ENCODE results near the gene YIF1B. TPM values are rescaled to one million over a fixed set of nuclear protein-coding genes. Genes with fewer than 3 reads are reported as not detected.
A peak's percentile ranks its signal among the peaks of the same experiment; 100 is the strongest.
"Not testable (repeated sequence)": the region's sequence is repeated elsewhere in the genome, so short reads cannot be mapped to it uniquely, and the experiment has no call there.

YIF1B gene, protein sequence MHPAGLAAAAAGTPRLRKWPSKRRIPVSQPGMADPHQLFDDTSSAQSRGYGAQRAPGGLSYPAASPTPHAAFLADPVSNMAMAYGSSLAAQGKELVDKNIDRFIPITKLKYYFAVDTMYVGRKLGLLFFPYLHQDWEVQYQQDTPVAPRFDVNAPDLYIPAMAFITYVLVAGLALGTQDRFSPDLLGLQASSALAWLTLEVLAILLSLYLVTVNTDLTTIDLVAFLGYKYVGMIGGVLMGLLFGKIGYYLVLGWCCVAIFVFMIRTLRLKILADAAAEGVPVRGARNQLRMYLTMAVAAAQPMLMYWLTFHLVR
- total RNA-seq = 10 to 100 TPM; 23.2 to 28.4 (median 24.1) TPM
- 29.7 TPM for total RNA-seq (2013)

DNA sequence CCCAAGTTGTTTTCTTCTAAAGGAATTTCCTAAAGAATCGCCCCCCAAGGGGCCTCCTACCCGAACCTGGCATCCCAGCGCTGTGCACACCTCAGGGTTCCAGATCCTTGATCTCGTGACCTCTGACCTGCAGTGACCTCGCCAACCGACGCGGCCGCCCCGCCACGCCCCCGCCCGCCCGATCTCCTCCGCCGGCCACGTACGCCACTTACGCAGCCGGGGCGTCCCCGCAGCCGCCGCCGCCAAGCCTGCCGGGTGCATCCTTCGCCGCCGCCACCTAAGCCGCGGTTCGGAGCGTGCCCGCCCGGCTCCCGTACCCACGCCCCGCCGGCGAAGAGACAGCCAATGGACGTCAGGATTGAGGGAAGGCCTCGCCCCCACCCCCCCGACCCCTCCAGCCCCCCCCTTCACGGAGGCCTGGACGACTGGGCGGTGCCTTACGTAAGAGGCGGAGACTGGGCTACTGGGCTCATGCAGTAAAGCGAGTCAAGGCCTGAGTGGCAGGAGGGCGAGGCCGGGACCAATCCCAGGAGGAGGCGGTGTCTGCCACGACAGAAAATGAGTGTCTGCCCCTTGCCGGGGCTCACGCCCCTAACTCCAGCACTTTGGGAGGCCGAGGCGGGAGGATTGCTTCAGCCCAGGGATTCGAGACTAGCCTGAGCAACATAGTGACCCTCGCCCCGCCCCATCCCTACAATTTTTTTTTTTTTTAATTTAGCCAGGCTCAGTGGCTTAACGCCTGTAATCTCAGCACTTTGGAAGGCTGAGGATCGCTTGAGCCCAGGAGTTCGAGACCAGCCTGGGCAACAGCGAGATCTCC lies at the start of gene YIF1B:
Gene YIF1B, minus strand, starts transcription at position 291 of the 820 bp plus-strand sequence. Its CDS starts 30 bp downstream, at position 261.
- H3K4me3 Mint-ChIP-seq = peak within 1 kb of the TSS; percentile 89
- H3K27ac Mint-ChIP-seq = peak within 1 kb of the TSS; percentile 76 to 82
- TF ChIP-seq CTCF (IDR thresholded peaks at IDR 0.05) = no peak
- H3K27ac ChIP-seq (ENCODE audit: low read length) = peak within 1 kb of the TSS; percentile 94
- no peaks in the 10 kb centered on the region for H3K9me3 Mint-ChIP-seq
- H3K36me3 ChIP-seq (ENCODE audit: control insufficient read depth, insufficient read depth, low read length) = no peaks in the 10 kb centered on the region
- peak; percentile 89 to 96 (median 91) for ATAC-seq
- under 1% methylated on average over 62 of the region's 64 CpGs for WGBS (ENCODE audit: insufficient coverage)
- intact Hi-C loops (cut with micrococcal nuclease) = loop anchor here (1.0 to 10.0 kb wide), 4 partner anchors 19 to 1101 kb away; partner anchors contain the start of genes CATSPERG, PSMD8, SIPA1L3 and WDR87
- peak; percentile 95 to 97 for DNase-seq
- no peaks in the 10 kb centered on the region for H3K36me3 Mint-ChIP-seq
- peaks cover 51% of the 10 kb centered on the region for H3K4me1 ChIP-seq (ENCODE audit: control insufficient read depth, insufficient read depth, low read length)
- H3K27me3 Mint-ChIP-seq (ENCODE audit: low read depth in 2 of 2) = peaks cover 0 to 15% of the 10 kb centered on the region in 2 donors
- peak within 1 kb of the TSS; percentile 82 for H3K4me3 ChIP-seq (ENCODE audit: low read length)
- H3K9me3 ChIP-seq (ENCODE audit: control insufficient read depth, insufficient read depth, low read length) = no peaks in the 10 kb centered on the region
- no peaks in the 10 kb centered on the region for H3K27me3 ChIP-seq (ENCODE audit: control insufficient read depth, insufficient read depth, low read length)
- peaks cover 15 to 29% of the 10 kb centered on the region in 2 donors for H3K4me1 Mint-ChIP-seq

DNA sequence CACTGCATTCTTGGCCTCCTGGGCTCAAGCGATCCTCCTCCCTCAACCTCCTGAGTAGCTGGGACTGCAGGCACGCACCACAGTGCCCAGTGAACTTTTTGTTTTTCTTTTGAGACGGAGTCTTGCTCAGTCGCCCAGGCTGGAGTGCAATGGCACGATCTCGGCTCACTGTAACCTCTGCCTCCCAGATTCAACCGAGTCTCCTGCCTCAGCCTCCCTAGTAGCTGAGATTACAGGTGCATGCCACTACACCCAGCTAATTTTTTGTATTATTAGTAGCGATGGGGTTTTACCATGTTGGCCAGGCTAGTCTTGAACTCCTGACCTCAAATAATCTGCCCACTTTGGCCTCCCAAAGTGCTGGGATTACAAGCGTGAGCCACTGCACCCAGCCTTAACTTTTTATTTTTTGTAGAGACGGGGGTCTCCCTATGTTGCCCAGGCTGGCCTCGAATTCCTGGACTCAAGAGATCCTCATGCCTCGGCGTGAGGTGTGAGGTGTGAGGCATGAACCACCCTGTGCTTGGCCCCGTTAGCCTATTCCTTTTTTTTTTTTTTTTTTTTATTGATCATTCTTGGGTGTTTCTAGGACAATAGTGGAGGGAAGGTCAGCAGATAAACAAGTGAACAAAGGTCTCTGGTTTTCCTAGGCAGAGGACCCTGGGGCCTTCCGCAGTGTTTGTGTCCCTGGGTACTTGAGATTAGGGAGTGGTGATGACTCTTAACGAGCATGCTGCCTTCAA lies 47.4 kb upstream of the YIF1B start:
- peak overlapping the region; percentile 64 for H3K4me3 Mint-ChIP-seq
- H3K27ac Mint-ChIP-seq; H3K9me3 ChIP-seq (ENCODE audit: control insufficient read depth, insufficient read depth, low read length); H3K9me3 Mint-ChIP-seq; H3K27ac ChIP-seq (ENCODE audit: low read length); H3K36me3 Mint-ChIP-seq; intact Hi-C loops (cut with micrococcal nuclease); H3K36me3 ChIP-seq (ENCODE audit: control insufficient read depth, insufficient read depth, low read length); H3K27me3 ChIP-seq (ENCODE audit: control insufficient read depth, insufficient read depth, low read length); ATAC-seq; DNase-seq; H3K4me3 ChIP-seq (ENCODE audit: low read length): not testable (repeated sequence)
- H3K4me1 Mint-ChIP-seq = peaks cover 0 to 19% of the 10 kb centered on the region in 2 donors
- peaks cover 23% of the 10 kb centered on the region for H3K4me1 ChIP-seq (ENCODE audit: control insufficient read depth, insufficient read depth, low read length)
- H3K27me3 Mint-ChIP-seq (ENCODE audit: low read depth in 2 of 2) = peaks cover 5 to 19% of the 10 kb centered on the region in 2 donors
- WGBS (ENCODE audit: insufficient coverage) = 84% methylated on average over 14 of the region's 16 CpGs

- H3K9me3 ChIP-seq (ENCODE audit: control insufficient read depth, insufficient read depth, low read length) = no peaks in the 10 kb centered on the region
- peaks cover 23% of the 10 kb centered on the region for H3K4me1 ChIP-seq (ENCODE audit: control insufficient read depth, insufficient read depth, low read length)
- no peak for TF ChIP-seq CTCF (IDR thresholded peaks at IDR 0.05)
- H3K36me3 ChIP-seq (ENCODE audit: control insufficient read depth, insufficient read depth, low read length) = no peaks in the 10 kb centered on the region
- WGBS (ENCODE audit: insufficient coverage) = 2% methylated on average over 68 of the region's 68 CpGs
- Mint-ChIP-seq H3K9me3 (no peaks in the 10 kb centered on the region), H3K27ac (no peak overlapping the region), H3K4me3 (peak overlapping the region; percentile 81), H3K4me1 (peaks cover 0 to 19% of the 10 kb centered on the region in 2 donors), H3K36me3 (no peaks in the 10 kb centered on the region), H3K27me3 (ENCODE audit: low read depth in 2 of 2) (peaks cover 5 to 19% of the 10 kb centered on the region in 2 donors)
- intact Hi-C loops (cut with micrococcal nuclease) = no loop called here
- peak overlapping the region; percentile 43 for H3K4me3 ChIP-seq (ENCODE audit: low read length)
- no peak overlapping the region for H3K27ac ChIP-seq (ENCODE audit: low read length)
- ATAC-seq (peak; percentile 48 to 58 (median 54)), DNase-seq (peak in 1 of 2 donors; percentile 68)
- peaks cover 3% of the 10 kb centered on the region for H3K27me3 ChIP-seq (ENCODE audit: control insufficient read depth, insufficient read depth, low read length)
Measured at GRCh38 chr19:38362076-38362945, 46.6 kb upstream of the YIF1B start.

All from natural killer cell (primary cell).